ENCODE data around the gene RNPEPL1.
"Not testable (repeated sequence)": the region's sequence is repeated elsewhere in the genome, so short reads cannot be mapped to it uniquely, and the experiment has no call there.

Gene RNPEPL1, protein sequence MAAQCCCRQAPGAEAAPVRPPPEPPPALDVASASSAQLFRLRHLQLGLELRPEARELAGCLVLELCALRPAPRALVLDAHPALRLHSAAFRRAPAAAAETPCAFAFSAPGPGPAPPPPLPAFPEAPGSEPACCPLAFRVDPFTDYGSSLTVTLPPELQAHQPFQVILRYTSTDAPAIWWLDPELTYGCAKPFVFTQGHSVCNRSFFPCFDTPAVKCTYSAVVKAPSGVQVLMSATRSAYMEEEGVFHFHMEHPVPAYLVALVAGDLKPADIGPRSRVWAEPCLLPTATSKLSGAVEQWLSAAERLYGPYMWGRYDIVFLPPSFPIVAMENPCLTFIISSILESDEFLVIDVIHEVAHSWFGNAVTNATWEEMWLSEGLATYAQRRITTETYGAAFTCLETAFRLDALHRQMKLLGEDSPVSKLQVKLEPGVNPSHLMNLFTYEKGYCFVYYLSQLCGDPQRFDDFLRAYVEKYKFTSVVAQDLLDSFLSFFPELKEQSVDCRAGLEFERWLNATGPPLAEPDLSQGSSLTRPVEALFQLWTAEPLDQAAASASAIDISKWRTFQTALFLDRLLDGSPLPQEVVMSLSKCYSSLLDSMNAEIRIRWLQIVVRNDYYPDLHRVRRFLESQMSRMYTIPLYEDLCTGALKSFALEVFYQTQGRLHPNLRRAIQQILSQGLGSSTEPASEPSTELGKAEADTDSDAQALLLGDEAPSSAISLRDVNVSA

DNA sequence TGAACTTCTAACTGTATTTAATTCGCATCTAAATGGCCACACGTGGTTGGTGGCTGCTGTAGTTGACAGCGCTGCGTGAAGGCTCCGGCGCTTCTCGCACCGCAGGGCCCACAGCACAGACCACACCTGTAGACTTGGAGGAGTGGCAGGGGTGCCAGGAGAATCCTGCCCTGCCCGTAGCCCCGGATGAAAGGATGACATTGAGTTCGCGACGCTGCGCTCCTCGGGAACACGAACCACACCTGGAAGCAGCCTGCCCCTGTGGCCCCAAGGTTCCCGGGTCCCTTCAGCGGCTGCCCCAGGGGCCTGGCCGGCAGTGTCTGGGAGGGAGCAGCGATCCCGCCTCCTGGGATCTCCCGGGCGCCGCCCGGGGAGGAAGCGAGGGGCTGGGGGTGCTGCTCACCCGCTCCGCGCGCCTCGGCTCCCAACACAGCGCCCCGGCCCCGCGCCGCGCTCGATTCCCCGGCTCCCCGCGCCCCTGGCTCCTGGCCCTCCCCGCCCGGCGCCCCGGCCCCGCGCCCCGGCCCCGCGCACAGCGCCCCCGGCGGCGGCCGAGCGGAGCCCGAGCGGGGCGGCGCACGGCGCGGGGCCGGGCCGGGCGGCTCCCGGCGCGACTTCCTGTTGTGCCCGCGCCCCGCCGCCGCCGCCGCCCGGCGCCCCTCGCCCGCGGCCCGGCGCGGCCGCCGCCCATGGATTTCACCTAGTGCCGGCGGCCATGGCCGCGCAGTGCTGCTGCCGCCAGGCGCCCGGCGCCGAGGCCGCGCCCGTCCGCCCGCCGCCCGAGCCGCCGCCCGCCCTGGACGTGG, at the start of gene RNPEPL1:
TSS of gene RNPEPL1 (plus strand) at position 613 of the 806 bp plus-strand sequence. CDS start at position 716, 103 bp downstream.
- peak within 1 kb of the TSS; percentile 84 to 100 (median 94) for H3K27ac ChIP-seq
- H3K27me3 ChIP-seq, result no peaks in the 10 kb centered on the region
- TF ChIP-seq Cebpa-rat (IDR thresholded peaks at IDR 0.05), result no peak
- H3K36me3 ChIP-seq, result peaks cover 3 to 27% (median 22%) of the 10 kb centered on the region in 11 experiments; a peak in 21 of 22 replicates
- no peaks in the 10 kb centered on the region for H3K9me3 ChIP-seq (replicated peaks in 1 of 11)
- peaks cover 73 to 81% (median 76%) of the 10 kb centered on the region in 10 experiments for H3K4me1 ChIP-seq
- H3K4me2 ChIP-seq, result peak within 1 kb of the TSS; percentile 93 to 100 (median 99)
- H4K20me1 ChIP-seq, result peaks cover 39 to 53% (median 42%) of the 10 kb centered on the region in 11 experiments
- H3K9ac ChIP-seq, result peak within 1 kb of the TSS; percentile 85 to 100 (median 95)
- peak within 1 kb of the TSS; percentile 78 to 98 (median 91) for H3K4me3 ChIP-seq

DNA sequence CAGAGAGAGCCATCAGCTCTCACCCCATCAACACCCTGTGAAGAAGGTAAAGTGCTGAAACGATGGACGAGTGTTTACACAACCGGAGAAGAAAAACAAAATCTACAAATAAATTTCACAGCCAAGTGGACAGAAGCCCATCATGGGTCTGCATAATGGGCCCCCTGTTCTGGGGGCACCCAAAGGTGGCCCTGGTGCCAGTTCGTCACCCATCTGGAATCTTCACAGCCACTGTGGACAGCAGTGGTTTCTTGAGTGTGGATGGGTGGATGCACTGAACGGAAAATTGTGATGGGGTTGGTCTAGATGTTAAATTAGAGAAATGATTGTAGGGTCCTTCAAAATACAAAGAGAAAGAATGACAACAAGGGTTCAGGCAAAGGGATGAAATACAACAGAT, 49.3 kb upstream of the RNPEPL1 start:
- peaks cover 37 to 75% (median 69%) of the 10 kb centered on the region in 11 experiments for H3K36me3 ChIP-seq
- no peak overlapping the region for H3K4me2 ChIP-seq
- peaks cover 0 to 16% (median 0%) of the 10 kb centered on the region in 11 experiments; a peak in 8 of 22 replicates for H4K20me1 ChIP-seq
- no peaks in the 10 kb centered on the region for H3K27me3 ChIP-seq
- H3K27ac ChIP-seq, result no peak overlapping the region
- no peak overlapping the region for H3K4me3 ChIP-seq
- no peak for TF ChIP-seq Cebpa-rat (IDR thresholded peaks at IDR 0.05)
- H3K9ac ChIP-seq, result no peak overlapping the region
- H3K9me3 ChIP-seq (replicated peaks in 1 of 11), result peaks cover 26 to 51% (median 38%) of the 10 kb centered on the region in 11 experiments
- peaks cover 8 to 12% (median 10%) of the 10 kb centered on the region in 10 experiments for H3K4me1 ChIP-seq

DNA sequence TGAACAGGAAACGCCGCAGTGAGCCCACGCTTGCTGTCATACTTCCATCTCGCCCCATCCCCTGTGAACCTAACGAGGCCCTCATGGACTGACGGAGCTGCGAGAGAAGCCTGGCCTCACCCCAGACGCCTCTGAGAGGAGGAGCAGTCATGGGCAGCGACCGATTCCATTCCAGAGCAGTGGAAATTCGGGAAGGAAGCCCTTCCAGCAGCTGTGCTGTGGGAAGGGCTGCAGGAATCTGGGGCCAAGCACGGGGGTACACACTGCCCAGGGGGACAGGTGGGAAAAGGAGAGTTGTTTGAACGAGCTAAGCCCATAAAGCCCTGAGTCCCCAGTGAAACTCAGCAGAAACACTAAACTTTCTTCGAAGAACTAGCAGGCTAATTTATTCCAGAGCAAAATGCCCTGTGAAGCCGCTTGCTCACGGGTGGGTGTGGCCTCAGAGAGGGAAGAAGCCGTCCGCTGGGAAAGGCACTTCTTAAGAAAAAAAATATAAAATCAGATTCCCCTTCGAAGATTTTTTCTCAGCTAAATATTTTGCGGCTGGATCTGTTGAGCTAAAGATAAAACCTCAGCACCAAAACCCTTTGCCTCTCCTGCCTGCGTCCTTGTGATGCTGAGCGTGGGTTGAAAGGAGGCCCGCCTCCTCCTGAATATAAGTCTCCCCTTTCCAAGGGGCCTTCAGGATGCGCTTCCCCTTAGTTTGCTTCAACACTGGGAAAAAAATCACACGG, 48.7 kb upstream of the RNPEPL1 start:
- peaks cover 0 to 10% (median 0%) of the 10 kb centered on the region in 11 experiments; a peak in 6 of 22 replicates for H4K20me1 ChIP-seq
- H3K4me3 ChIP-seq, result no peak overlapping the region
- peaks cover 32 to 57% (median 44%) of the 10 kb centered on the region in 11 experiments for H3K9me3 ChIP-seq (replicated peaks in 1 of 11)
- no peak for TF ChIP-seq Cebpa-rat (IDR thresholded peaks at IDR 0.05)
- no peaks in the 10 kb centered on the region for H3K27me3 ChIP-seq
- peaks cover 3 to 12% (median 4%) of the 10 kb centered on the region in 10 experiments; a peak in 19 of 20 replicates for H3K4me1 ChIP-seq
- no peak overlapping the region for H3K4me2 ChIP-seq
- H3K36me3 ChIP-seq, result peaks cover 42 to 81% (median 75%) of the 10 kb centered on the region in 11 experiments
- H3K9ac ChIP-seq, result no peak overlapping the region
- no peak overlapping the region for H3K27ac ChIP-seq

DNA sequence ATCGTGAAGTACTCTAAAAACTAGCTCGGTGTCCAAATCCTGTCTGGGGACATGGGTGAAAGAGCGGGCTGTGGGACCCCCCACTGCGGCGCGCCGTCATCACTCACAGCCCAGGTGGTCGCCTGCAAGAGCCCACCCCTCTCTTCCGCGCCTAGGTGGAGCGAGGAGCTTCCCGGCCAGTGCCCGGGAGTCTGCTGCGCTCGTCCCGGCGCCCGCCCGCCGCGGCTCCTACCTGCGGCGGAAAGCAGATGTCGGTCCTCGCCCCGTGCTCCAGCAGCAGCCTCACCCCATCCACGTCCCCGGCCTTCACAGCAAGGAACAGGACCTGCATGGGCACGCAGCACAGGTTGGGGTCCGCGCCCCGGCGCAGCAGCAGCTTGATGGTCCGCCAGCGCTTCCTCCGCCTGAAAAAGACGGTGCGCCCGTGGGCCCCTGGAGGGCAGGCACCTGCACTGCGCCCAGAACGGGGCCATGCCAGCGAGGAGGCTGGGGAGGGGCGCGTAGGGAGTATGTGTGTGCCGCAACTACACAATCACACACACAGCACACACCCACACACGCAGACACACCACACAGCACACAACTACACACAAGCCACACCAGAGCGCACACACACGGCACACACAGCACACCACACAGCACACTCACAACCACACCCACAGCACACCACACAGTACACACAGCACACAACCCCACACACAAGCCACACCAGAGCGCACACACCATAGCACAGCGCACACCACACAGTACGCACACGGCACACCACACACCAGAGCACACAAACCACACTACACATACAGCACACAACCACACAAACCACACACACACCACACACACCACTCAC, 47.9 kb upstream of the RNPEPL1 start:
- Histone ChIP-seq H3K27me3 (no peaks in the 10 kb centered on the region), H4K20me1 (peaks cover 0 to 7% (median 0%) of the 10 kb centered on the region in 11 experiments; a peak in 1 of 22 replicates), H3K4me3 (no peak overlapping the region), H3K36me3 (peaks cover 50 to 89% (median 83%) of the 10 kb centered on the region in 11 experiments), H3K9me3 (replicated peaks in 1 of 11) (peaks cover 40 to 64% (median 52%) of the 10 kb centered on the region in 11 experiments), H3K9ac (no peak overlapping the region), H3K4me1 (peaks cover 0 to 8% (median 0%) of the 10 kb centered on the region in 10 experiments; a peak in 4 of 20 replicates), H3K27ac (no peak overlapping the region), H3K4me2 (no peak overlapping the region)
- TF ChIP-seq Cebpa-rat (IDR thresholded peaks at IDR 0.05), result no peak

DNA sequence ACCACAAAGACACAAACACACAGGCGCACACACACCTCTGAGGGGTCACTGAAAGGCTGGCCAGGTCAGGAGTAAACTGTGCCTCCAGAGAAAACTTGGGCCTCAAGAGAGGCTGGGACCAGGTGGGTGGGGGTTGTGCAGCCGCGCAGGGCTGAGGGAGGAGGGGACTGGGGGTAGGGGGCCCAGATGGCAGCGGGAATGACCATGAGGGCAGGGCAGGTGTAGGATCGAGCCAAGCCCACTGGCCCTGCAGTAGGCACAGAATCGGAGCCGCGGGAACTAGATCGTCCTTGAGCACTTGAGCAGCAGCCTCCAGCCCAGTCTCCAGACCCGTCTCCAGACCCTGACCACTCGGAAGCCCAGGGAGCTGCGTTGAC, 47.3 kb upstream of the RNPEPL1 start:
- Histone ChIP-seq H3K27ac (no peak overlapping the region), H3K4me1 (peaks cover 0 to 8% (median 0%) of the 10 kb centered on the region in 10 experiments; a peak in 4 of 20 replicates), H3K9ac (no peak overlapping the region), H4K20me1 (peaks cover 0 to 7% (median 0%) of the 10 kb centered on the region in 11 experiments; a peak in 1 of 22 replicates), H3K4me2 (no peak overlapping the region), H3K27me3 (no peaks in the 10 kb centered on the region; a peak in 1 of 22 replicates), H3K9me3 (replicated peaks in 1 of 11) (peaks cover 46 to 71% (median 58%) of the 10 kb centered on the region in 11 experiments), H3K4me3 (no peak overlapping the region), H3K36me3 (peaks cover 56 to 95% (median 89%) of the 10 kb centered on the region in 11 experiments)
- no peak for TF ChIP-seq Cebpa-rat (IDR thresholded peaks at IDR 0.05)

DNA sequence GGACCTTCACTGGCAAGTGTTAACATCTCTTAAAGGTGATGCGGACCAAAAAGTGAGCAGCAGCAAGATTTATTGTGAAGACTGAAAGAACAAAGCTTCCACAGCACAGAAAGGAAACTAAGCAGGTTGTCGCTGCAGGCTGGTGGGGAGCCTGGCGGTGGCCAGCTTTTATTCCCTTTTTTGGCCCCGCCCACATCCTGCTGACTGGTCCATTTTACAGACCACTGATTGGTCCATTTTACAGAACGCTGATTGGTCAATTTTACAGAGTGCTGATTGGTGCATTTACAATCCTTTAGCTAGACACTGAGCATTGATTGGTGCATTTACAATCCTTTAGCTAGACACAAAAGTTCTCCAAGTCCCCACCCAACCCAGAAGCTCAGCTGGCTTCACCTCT, 46.4 kb upstream of the RNPEPL1 start:
- not testable (repeated sequence) for H3K4me2 ChIP-seq, H3K4me1 ChIP-seq, H3K9ac ChIP-seq, H3K27me3 ChIP-seq, H3K27ac ChIP-seq, H4K20me1 ChIP-seq
- H3K36me3 ChIP-seq, result peaks cover 66 to 100% (median 97%) of the 10 kb centered on the region in 11 experiments
- peaks cover 55 to 80% (median 67%) of the 10 kb centered on the region in 11 experiments for H3K9me3 ChIP-seq (replicated peaks in 1 of 11)
- H3K4me3 ChIP-seq, result peak overlapping the region in 4 of 10 experiments; percentile 45 to 60 (median 50); a peak in 1 of 20 replicates

DNA sequence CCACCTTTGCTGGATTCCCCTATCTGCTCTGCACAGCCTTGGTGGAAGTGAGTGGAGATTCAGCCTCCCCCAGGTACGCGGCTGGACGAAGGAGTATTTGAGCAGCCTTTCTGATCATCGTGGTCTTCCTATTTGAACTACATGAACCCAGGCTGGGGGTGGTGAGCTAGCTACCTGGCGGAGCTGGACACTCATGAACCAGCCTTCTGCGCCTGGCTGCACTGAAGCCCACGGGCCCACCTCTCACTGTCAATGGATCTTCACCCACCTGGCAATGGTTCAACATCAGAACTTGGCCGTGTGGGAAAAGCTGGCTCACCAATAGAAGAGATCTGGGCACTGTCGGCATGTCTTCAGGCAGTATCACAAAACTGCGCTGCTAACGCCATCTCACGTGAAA, 45.9 kb upstream of the RNPEPL1 start:
- Histone ChIP-seq H3K9ac (no peak overlapping the region), H3K4me3 (peak overlapping the region in 6 of 10 experiments; percentile 26 to 60 (median 47); a peak in 5 of 20 replicates), H3K4me2 (no peak overlapping the region), H3K4me1 (peaks cover 0 to 8% (median 0%) of the 10 kb centered on the region in 10 experiments; a peak in 4 of 20 replicates), H4K20me1 (peaks cover 0 to 4% (median 0%) of the 10 kb centered on the region in 11 experiments; a peak in 1 of 22 replicates), H3K27me3 (no peaks in the 10 kb centered on the region; a peak in 2 of 22 replicates), H3K36me3 (peaks cover 71 to 100% (median 97%) of the 10 kb centered on the region in 11 experiments), H3K27ac (no peak overlapping the region), H3K9me3 (replicated peaks in 1 of 11) (peaks cover 60 to 85% (median 72%) of the 10 kb centered on the region in 11 experiments)
- TF ChIP-seq Cebpa-rat (IDR thresholded peaks at IDR 0.05), result no peak
